Measurements from ENCODE around the gene ABHD16B.
"Not testable (repeated sequence)": the region's sequence is repeated elsewhere in the genome, so short reads cannot be mapped to it uniquely, and the experiment has no call there.

ABHD16B gene

DNA sequence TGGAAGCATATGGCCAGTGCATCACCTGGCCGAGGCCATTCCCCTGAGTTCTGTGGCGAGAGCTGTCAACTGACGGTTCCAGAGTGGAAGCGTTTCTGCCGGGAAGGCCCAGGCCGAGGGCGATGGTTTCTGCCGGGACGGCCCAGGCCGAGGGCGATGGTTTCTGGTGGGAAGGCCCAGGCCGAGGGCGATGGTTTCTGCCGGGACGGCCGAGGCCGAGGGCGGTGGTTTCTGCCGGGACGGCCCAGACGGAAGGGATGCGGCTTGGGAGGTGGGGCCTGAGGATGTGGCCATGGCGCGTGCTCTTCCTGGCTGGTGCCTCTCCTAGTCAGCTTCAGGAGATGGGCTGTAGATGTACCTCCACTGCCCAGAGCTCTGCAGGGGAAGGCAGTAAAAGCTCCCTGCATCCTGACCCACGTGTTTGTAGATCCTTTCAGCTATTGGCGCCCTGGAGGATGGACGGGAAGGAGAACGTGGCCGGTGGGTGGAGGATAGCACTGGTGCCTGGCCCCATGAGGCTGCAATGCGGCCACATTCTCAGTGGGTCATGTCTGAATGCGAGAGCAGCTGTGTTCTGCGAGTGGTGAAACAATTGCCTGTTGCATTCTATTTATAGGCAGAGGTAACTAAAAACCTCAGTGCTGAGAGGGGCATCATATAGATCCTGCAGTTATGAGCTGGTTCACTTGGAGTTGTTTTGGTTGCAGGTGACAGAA is 16.6 kb downstream of the ABHD16B start:
- no peak for DNase-seq (ENCODE audit: low read depth in 3 of 3)

DNA sequence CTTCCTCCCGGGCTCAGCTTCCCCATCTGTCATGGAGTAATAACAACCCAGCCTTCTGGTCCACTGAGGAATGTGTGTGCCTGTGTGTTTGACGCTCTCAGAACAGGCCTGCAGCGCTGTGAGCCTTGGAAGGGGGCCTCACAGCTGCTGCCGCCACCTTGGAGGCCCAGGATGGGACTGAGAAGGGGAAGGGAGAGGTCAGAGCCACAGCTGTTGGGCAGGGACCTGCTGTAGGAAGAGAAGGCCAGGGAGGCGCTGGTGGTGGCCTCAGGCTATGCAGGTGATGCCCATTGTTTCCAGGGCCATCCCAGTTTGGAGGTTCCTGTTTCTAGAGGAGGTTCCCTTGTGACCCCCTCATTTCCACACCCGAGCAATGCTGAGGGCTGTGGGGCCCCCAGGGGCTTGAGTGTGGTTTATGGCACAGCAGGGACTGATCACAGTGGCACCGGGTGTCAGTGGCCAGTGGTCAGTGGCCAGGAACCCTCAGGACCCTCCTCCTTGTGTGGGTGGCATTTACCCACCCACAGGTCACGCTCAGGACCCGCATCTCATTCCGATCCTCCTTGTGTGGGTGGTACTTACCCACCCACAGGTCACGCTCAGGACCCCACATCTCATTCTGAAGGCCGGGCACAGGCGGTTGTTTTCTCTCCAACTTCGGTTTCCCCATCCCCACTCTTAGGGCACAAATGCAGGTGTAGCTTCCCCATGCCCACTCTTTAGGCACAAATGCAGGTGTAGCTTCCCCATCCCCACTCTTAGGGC is 17.8 kb downstream of the ABHD16B start:
- DNase-seq (ENCODE audit: low read depth in 3 of 3): no peak

DNA sequence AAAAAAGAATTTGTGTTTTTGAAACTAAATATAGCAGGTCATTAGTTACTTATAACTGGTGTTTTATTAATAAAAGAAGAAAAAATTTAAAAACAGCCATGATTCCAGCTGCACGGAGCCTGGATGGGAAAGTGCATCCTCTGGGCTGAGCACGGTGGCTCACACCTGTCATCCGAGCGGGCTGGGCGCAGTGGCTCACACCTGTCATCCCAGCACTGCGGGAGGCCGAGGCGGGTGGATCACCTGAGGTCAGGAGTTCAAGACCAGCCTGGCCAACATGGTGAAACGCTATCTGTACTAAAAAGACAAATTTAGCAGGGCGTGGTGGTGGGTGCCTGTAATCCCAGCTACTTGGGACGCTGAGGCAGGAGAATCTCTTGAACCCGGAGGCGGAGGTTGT is 19.6 kb downstream of the ABHD16B start:
- DNase-seq (ENCODE audit: low read depth in 3 of 3): not testable (repeated sequence)

DNA sequence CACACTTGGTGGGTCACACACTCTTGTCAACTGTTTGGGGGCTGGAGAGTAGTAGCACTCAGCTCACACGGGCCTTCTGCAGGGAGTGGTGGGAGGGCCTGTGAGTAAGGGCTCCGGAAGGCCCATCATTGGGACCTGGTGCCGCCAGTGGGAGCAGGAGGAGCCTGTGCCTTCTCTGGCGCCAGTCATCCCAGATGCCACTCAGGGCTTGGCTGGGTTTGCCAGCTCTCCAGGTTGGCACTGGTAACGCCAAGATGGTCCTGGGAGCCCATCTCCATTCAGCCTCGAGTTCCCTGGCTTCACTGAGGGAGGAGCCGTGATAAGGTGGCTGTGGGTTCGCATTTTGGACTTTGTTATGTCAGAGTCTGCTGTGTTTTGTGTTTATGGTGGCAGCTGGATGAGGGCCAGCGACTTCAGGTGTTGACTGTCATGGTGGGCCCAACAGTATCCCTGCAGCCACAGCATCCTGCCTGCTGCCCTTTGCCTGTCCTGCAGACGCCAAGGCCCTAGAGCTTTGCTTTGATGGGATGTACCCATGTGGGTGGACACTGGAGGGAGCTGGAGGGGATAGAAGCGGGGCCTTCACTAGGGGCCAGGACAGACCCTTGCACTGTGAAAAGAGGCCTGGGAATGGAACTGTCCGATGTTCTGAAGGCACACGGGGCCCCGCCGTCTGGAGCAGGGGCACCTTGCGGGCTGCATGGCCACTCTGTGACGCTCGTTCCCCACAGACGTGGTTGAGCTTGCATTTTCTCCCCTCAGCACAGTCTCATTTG is 20.3 kb downstream of the ABHD16B start:
- DNase-seq (ENCODE audit: low read depth in 3 of 3): no peak

DNA sequence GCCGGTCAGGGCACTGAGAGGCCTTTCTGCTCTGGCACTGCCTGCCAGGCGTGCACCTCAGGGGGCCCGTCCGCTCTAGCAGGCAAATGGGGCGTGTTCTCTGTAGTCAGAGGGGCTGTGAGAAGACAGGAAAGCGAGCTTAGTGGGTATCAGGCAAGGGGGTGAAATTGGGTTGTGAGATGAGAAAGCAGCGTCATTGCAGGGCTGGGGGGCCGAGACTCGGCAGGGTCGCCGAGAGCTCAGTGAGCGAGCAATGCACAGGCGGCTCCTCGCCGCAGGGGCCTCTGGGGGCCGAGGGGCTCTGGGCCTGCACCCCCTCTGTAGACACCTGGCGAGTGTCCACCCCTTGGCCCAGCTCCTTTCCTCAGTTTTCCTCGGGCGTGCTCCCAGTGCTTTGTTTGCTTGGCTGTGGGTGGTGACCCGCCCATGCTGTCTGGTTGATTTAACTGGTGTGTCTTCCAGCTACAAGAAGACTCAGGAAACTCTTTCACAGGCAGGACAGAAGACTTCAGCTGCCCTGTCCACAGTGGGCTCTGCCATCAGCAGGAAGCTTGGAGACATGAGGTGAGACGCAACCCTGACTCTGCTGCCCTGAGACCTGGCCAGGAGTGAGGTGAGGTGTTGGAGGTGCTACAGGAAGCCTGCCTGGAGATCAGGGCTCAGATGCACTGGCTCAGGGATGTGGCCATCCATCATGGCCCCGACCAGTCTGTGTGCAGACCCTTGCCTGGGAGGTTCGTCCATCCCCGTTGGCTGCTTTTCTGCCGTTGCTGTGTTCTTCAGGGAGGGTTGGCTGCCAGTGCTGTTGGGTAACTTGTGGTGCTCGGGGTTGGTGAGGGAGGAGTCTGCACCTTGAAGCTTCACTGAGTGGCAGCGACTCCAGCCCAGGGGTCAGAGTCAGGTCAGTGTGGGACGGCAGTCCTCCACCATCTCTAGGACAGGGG is 21.2 kb downstream of the ABHD16B start:
- DNase-seq (ENCODE audit: low read depth in 3 of 3): no peak

DNA sequence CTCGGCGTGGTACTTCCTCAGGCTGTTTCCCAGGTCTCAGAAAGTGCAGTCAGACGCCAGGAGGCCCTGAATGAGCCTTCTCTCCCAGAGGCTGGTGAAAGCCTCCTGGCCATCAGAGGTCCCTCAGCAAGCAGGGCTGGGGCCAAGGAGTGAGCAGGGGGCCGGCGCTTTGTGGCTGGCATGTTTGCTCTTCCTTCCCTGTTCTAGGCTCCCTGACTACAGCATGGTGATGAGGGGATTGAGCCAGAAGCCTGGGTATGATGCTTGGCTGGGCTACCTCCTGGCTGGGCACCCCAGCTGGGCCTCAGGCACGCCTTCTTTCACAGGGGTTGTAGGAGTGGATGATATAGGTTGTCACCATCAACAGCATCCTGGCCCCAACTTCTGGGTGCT is 21.9 kb downstream of the ABHD16B start:
- no peak for DNase-seq (ENCODE audit: low read depth in 3 of 3)

DNA sequence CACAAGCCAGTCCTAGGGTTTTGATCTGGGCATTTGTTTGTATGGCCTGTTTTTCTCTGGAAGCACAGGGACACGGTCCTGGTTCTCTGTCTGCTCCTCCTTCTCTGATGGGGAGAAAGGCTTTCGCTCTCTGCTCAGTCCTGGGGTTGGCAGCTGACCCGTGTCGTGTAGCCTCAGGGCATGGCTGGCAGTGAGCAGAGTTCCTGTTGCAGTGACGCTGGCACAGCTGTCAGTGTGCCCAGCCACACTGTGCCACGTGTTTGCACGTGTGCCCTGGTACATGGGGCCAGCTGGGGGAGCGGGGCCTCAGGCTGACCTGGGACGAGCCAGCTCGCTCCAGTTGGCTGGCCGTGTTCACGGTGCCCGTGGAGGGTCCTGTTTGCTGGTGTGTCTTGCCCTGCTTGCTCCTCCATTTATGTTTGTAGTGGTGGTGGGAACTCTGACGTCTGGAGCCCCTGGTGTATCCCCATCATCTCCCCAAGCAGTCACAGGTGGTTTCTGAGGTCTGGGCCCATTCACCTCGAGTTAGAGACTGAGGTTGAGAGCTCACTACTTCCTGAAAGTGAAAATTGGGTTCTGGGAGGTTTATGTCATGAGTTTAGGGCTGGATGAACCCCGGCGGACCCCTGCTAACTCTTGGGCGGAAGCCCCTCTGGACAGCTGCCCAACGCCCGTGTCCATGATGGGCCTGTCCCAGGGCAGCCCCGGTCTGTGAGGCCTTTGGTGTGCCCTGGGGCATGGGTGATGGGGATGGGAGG is 23.4 kb downstream of the ABHD16B start:
- DNase-seq (ENCODE audit: low read depth in 3 of 3): no peak

DNA sequence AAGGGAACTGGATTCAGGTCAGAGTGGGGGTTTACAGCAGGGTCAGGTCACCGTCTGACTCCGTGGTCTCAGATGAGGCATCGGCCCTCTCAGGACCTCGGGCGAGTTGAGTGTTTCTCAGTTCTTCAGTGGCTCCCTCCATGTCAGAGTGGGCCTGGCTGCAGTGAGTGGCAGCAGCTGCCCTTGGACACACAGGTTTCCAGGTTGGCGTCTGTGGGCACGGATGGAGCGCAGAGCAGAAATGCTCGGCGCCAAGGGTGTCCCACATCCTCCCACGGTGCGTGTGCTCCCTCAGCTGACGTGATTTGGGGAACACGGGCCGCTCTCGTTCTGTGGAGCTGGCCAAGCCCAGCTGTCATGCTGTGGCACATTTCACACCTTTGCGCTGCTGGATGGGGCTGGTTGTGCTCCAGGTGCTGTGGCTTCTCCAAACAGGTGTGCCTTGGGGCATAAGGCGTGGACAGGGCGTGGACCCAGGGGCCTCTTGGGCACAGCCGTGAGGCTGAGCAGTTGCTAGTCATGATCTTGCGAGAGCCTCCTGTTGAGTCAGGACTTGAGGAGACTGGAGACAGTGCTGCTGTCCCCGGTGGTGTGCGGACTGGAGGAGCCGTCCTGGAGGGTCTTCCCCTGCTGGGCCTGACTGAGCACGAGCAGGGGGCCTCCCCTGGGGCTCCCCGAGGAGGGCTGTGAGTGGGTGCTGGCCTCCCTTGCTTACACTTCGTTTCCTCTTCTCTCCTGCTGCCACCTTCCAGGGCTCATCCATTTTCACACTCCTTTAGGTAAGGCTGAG is 24.2 kb downstream of the ABHD16B start:
- DNase-seq (ENCODE audit: low read depth in 3 of 3): no peak

DNA sequence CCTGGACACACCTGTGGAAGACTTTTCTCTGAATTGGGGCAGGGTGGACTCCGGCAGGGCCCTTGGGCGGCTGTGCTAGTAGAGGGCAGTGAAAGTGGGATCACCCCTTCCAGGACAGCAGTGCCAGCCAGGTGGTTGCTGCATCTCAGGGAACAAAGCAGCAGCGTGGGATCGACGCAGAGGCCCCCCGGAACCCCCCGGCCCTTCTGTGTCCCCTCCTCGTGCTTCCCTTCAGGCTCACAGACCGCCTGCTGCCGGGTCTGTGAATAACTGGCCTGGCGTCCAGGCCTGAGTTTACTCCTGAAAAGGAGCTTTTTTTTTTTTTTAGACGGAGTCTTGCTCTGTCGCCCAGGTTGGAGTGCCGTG is 24.7 kb downstream of the ABHD16B start:
- DNase-seq (ENCODE audit: low read depth in 3 of 3): no peak

DNA sequence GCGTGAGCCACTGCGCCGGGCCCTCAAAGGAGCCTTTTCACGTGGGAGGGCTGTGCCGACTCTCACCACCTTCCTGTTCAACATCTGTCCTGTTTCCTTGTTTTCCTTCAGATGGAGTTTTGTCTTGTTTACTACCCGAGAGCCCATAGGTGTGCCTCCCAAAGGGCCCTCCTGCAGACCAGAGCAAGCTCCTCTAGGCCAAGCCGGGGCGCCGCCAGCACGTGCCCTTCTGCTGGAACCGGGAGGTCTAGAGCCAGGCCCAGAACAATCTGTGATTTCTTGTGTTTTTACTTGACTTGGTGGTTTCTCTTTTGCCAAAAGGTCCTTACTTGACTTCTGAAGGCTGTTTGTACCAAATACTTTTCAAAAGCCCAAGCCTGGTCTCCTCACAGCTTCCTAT is 25.6 kb downstream of the ABHD16B start:
- no peak for DNase-seq (ENCODE audit: low read depth in 3 of 3)

DNA sequence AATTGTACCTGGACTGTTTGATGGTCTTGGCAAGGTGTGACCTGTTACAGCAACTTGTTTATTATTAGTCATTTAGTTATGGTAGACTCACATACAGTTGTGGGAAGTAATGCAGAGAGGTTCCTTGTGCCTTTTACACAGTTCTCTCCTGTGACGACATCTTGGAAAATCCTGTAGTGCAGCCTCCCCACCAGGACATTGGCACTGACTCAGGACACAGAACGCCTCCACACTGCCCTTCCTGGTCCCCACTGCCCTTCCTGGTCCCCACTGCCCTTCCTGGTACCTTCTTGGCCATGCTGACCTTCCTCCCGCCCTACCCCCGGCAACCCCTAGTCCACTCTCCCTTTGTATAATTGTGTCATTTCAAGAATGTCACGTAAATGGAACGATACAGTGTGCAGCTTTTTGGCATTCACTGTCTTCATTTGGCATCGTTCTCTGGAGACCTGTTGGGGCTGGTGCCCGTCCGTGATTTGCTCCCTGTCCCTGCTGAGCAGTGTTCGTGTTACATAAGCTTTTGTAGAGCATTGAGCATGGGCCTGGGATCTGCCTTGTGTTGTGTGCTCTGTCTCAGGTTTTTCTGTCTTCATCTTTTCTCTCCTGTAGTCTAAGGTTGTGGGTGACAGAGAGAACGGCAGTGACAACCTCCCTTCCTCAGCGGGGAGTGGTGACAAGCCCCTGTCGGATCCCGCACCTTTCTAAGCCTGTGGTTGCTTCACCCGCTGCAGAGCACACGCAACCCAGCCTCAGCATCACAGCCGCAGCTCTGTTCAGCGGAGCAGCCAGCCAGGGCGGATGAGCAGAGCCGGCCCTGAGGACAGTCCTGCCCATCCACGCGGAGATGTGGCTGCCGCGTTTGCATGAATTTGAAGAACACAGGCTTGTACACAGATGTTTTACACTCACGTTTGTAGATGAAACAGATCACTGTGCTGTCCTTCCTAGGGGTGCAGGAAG is 28.2 kb downstream of the ABHD16B start:
- DNase-seq (ENCODE audit: low read depth in 3 of 3): no peak

DNA sequence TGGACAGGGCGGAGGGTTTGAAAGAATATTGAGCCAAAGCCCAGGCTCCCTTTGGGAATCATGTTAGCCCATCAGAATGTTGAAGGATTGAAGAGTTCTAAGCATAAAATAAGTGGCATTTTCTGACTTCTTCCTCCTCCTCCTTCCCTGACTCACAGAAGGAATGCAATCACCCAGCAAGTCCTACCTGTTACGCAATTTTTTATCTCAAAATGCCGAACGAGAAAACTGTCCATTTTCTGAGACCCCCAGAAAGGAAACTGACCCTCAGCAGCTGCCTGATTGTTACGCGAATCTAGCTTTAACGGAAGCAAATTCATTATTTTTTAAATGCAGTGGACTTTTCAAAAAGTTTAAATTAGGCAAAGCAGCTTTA is 28.9 kb downstream of the ABHD16B start:
- no peak for DNase-seq (ENCODE audit: low read depth in 3 of 3)

DNA sequence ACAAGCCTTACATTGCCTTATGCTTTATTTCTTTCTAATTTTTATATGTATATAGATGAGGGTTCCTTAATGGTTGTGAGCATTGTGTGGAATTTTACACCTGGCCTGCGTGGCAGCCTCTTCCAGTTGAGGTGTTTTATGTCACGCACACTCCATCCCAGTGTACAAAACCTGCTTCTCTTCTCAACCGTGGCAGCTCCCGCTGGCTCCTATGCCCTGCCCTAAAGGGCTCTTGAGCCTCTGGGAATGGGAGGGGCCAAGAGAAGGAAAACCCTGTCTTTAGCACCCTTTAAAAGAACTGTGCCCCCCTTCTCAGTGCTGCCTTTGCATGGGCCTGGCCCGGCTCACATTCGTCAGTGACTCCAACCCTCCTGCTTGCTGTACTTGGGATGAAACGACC is 29.3 kb downstream of the ABHD16B start:
- no peak for DNase-seq (ENCODE audit: low read depth in 3 of 3)

DNA sequence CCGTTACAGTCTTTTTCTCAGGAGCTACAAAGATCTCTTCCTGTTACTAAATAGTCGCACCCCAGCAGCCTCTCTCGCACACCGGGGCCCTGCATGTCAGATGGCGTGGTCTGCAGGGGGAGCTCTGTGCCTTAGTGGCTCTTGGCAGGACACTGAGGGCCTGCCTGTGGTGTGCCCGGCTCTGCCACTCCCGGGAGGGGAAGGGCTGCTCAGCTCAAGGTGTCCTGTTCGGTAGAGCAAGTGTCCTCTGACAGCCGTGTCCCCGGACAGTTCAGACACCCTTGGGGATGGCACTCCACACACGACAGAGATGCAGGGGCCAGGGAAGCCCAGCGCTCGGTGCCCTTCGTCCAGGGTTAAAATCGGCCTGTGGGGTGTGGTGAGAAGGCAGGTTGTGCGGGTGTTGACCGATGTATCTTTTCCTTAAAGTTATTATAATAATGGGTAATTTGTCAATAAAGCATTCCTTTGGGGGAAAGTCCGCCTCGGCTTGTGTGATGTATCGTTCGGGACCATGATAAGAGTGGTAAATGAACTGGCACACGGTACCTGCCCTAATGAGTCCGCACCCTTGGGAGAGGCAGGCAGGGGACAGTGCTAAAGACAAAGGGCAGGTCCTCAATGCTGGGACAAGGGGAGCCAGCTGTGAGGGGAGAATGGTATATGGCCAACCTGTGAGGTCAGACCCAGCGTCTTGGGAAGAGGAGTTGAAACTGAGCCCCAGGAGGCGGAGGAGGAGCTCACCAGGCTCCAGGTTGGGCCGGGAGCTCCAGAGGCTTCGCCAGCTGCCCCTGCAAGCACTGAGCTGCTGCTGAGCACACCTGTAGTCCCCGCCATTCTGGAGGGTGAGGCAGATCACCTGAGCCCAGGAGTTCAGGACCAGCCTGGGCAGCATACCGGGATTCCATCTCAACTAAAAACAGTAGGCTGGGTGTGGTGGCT is 30.0 kb downstream of the ABHD16B start:
- DNase-seq (ENCODE audit: low read depth in 3 of 3): no peak

DNA sequence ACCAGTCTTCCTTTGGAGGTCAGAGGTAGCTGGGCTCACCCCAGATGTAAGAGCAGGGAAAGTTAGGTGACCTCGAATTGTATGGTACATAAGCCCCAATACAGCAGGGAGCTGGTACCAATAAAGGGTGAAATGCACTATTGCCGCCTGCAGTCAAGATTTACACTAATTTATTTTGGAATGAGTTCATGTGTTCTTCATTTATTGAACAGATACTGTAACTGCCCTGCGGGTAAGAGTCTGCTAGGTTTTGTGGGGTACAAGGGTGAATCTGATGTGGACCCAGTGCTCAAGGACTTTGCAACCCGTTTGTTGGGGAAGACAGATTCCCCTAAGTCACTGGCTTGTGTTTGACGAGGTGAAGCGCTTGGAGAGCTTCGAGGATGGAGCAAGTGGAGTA is 31.1 kb downstream of the ABHD16B start:
- no peak for DNase-seq (ENCODE audit: low read depth in 3 of 3)

DNA sequence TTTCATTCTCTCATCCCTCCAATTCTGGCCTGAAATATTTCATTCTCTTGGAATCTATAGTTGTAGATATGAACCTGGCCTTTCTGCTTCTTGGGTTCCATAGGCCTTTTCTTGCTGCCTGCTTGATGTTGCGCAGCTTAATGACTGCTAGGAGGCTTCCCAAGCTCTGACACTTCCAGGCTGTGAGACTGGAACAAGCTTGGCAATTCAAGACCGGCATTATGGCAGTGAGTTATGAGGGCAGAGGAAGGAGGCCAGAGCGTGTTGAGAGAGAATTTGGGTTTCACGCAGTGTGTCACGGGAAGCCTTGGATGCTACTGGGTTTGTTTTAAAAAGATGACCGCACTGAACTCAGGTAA is 32.7 kb downstream of the ABHD16B start:
- no peak for DNase-seq (ENCODE audit: low read depth in 3 of 3)

DNA sequence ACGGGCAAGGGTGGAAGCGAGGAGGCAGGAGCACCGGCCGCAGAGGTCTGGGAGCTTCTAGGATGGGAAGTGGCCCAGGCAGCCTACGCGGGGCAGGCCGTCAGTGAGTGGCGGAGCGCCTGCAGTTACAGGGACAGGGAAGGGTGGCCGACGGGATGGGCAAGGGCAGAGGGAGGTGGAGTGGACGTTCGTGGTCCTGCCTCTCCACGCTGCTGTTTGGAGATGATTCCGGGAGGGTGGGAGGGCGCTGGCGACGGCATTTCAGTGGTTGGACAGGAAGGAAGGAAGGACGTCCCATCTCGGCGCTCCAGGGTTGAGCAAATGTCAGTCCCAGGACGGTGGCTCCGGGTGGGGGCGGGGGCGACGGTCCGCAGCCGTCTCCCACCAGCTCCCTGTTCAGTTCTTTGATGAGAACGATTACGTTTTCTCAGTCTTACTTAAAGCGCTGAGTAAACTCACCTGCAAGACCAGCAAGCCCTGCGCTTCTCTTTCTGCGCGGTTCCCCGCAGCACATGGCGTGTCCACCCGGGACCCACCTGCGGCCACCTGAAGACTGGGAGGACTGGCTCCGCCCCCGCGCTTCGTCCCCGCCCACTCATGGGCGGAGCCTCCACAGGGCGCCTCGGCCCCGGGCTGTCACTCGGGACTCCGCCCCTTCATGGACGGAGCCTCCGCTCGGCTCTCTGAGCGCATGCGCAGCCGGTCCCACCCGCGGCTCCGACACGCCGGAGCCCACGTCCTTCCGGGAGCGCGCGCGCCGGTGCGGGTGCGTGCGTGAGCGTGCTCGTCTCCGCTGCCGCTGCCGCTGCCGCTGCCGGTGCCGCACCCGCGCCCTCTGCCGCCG is 33.3 kb downstream of the ABHD16B start, which contains the start of gene DNAJC5:
TSS of gene DNAJC5 (plus strand) at position 769 of the 844 bp plus-strand sequence. CDS start 33,220 bp downstream, outside the sequence.
- peak; percentile 93 to 94 (median 94) for DNase-seq (ENCODE audit: low read depth in 3 of 3)
